ENCODE data around the gene RBM17.
A peak's percentile ranks its signal among the peaks of the same experiment; 100 is the strongest.
"Not testable (repeated sequence)": the region's sequence is repeated elsewhere in the genome, so short reads cannot be mapped to it uniquely, and the experiment has no call there.

Gene RBM17

DNA sequence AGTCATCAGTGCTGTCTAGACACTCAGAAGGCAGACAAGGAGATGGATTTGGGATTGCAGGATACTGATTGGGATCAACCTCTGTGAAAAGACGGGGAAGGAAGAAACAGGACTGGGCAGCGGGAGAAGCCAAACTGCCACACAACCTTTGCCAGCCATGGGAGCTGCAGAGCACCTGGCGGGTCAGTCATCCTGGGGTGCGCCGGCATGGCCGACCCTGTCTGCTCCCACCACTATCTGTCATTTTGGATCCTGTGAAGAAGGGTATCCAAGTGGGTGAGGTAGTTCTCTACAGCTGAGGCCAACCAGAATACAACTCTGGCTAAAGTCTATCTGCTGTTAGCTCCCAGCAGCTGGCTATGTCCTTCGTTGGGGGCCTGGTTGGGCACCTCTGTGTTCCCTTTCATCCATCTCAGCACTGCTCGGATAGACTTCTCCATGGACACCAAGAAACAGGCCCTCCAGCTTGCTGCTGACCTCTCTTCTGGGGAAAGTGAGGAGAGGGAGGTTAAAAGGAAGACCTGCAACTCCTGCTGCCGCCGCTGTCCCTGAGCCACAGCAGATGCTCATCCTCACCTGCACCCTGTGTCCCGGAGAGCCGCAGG, 11.7 kb upstream of the RBM17 start:
- DNase-seq: no peak

GRCh38 chr10:6079044-6079443, 9.8 kb upstream of the RBM17 start:
- DNase-seq: no peak

DNA sequence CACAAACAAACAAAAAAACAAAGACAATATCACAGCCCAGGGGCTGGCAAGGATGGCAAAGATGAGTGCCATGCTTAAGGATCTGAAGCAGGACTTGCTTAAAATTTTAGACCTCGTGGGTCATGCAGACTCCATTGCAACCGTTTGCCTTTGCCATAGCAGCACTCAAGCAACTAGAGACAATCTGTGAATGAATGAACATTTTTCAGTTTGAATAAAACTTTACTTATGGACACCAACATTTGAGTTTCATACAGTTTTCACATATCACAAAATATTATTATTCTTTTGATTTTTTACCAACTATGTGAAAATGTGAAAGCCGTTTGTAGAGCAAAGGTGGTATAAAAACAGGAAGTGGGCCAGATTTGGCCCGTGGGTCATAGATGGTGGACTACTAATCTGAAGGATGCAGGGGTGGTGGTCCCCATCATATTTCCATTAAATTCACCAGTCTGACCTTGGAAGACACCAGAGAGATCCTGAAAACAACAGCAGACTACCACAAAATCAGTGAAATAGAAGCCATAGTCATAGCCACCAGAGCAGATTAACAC, 8.3 kb upstream of the RBM17 start:
- DNase-seq: no peak

DNA sequence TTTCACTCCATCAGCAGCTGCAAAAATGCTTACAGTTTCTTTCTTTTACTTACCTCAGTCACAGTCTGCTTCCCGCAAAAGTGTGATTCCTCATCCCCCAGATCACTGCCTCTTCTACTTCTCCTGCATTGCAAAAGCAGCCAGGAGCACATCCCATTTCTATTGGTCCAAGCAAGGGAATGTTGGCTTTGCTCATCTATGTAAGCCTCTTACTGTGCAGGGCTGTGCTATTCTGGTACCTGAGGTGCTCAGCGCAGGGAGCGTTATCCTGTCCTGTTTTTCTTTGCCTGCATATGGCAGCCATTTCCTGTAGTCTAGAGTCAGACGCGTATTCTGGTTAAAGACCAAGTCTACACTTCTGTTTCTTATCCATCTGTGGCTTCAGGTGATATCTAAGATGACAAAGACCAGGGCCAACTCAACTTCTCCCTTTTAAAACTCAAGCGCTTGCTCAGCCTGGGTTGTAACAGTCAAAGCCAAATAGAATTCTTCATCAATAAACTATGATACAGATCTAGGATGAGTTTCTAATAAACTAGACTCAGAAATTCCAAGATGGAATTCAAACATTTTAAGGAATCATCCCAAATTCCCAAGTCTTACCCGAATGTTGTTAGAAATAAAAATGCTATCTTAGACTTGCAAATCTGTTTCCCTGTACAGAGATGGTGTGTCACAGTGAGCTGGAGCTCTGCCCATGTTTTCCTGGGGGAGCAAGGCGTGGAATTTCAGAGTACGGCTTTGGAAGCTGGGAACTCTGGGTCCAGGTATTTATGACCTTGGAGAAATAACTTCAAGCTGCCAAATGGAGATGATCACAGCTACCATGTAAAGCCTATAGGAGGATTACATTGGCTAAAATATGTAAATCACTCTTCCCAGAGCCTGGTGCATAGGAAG, 6.1 kb upstream of the RBM17 start:
- no peak for DNase-seq

DNA sequence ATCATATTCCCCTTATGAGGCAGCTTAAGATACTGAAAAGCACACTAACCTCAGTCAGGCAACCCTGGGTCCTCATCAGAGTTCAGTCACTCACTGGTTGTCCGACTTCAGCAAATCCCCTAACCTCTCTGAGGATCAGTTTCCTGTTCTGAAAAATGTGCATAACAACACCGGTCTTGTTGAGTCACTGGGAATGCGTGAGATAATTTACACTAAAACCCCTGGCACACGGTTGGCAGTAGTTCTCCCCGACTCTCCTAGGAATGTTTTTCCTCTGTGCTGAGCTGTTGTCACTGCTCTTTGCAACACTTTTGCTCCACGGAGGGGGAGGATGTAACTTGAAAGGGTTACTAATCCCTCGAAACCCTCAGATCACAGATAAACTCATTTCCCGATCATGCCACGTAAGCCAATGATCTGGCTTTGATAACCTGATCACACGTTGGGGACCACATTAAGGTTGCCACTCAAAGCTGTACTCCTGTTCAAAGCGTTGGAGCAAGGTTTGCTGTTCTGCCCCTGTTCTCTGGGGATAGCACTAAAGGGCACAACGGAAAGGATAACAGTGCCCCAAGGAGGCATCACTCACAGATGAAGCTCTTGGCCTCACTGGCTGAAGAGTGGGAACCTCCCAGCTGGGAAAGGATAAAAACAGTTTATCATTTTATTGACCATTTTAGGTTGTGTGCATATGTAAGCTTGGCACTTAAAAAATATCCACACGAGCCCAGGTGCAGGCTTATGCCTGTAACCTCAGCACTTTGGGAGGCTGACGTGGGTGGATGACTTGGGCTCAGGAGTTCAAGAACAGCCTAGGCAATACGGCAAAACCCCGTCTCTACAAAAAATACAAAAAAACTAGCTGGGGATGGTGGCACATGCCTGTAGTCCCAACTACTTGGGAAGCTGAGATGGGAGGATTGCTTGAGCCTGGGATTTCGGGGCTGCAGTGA, 5.0 kb upstream of the RBM17 start:
- DNase-seq: no peak

GRCh38 chr10:6086375-6087233, 2.2 kb upstream of the RBM17 start:
- peak in 55 of 56 donors; percentile 19 to 93 (median 78) for DNase-seq

- DNase-seq: peak in 3 of 56 donors; percentile 15 to 35 (median 29)
Measured at GRCh38 chr10:6089334-6090219, 743 bp downstream of the RBM17 start.

GRCh38 chr10:6091630-6092029, 2.8 kb downstream of the RBM17 start:
- DNase-seq: no peak

GRCh38 chr10:6092731-6093130, 3.9 kb downstream of the RBM17 start:
- no peak for DNase-seq

GRCh38 chr10:6095810-6096570, 7.2 kb downstream of the RBM17 start:
- DNase-seq: peak in 4 of 56 donors; percentile 6 to 20 (median 16)

GRCh38 chr10:6097063-6097462, 8.2 kb downstream of the RBM17 start:
- no peak for DNase-seq

DNA sequence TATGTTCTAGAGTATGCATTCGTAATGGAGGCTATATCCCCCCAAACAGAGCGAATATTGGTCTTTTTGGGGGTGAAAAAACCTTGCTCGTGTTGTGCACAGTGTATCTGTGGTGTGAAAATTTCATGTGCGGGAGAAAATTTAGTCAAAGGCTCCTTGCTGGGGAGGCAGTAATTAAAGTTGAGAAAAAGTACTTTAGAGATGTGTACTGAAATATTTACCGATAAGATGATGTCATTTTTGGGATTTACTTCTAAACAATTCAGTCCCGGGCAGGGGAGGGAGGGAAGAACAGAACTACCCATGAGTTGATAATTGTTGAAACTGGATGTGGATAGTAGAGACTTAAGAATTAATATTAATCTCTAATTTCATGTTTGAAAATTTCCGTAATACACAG, 9.3 kb downstream of the RBM17 start:
- DNase-seq: no peak

GRCh38 chr10:6100370-6100769, 11.5 kb downstream of the RBM17 start:
- no peak for DNase-seq

GRCh38 chr10:6101181-6101580, 12.3 kb downstream of the RBM17 start:
- DNase-seq: no peak

DNA sequence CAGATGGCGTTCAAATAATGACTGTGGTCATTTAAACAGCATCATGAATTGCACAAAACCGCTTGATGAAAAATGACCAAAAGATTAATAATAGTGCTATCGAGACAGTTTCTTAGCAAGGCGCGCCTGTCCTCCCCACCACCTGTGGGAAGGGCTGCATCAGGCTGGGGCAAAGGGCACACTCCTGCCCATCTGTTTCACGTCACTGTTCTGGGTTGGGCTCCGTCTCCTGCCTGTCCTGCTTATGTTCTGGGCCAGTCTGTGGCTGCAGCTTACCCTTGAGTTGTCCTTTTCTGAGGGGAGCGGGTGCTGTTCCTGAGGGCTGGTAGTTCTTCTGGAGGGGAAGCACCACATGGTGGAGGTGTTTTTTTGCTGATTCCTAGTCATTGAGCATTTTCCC, 13.3 kb downstream of the RBM17 start:
- no peak for DNase-seq

DNA sequence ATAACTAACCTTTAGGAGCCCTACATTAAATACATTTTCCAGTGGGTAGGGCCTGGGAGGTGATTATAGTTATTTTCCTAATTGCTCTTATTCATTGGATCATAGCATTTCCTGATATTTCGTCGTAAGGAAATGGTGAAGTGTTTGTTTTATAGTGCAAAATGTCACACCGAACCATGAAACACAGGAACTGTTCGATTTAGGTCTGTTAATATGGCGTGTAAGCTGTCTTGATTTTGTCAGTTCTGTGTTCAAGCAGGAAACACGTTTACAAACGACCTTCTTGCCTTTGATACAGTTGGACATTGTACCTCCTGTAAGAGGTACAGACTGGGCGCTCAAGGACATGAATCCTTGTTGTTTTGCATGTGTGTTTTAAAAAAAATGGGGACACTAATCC, 14.8 kb downstream of the RBM17 start:
- DNase-seq: no peak

DNA sequence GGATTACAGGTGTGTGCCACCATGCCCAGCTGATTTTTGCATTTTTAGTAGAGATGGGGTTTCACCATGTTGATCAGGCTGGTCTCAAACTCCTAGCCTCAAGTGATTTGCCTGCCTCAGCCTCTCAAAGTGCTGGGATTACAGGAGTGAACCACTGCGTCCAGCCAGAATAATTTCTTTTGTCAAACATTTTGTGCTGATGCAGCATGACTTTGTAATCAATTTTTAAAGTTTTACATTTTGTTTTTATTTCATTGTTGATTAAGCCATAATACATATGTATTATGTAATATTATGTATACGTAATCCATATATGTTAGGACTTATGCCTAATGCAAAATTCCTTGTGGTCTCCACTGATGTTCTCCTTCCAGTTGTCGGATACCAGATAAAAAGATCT, 18.8 kb downstream of the RBM17 start:
- not testable (repeated sequence) for DNase-seq

- no peak for DNase-seq
Measured at GRCh38 chr10:6108072-6108471, 19.2 kb downstream of the RBM17 start.
